Measurements from ENCODE around the gene CTTNBP2.

The CTTNBP2 gene

GRCh38 chr7:117873310-117874190, at the start of gene CTTNBP2:
CTTNBP2 (minus strand) TSS chr7:117873441; CDS start chr7:117873415, 26 bp downstream.
- Mint-ChIP-seq H3K4me3 (no peak within 1 kb of the TSS), H3K9me3 (no peaks in the 10 kb centered on the region), H3K27ac (no peak within 1 kb of the TSS), H3K27me3 (ENCODE audit: low read depth) (peaks cover 52% of the 10 kb centered on the region), H3K36me3 (ENCODE audit: low read depth) (no peaks in the 10 kb centered on the region), H3K4me1 (ENCODE audit: low read depth) (peaks cover 9% of the 10 kb centered on the region)

- no peaks in the 10 kb centered on the region for H3K36me3 Mint-ChIP-seq (ENCODE audit: low read depth)
- H3K4me1 Mint-ChIP-seq (ENCODE audit: low read depth): no peaks in the 10 kb centered on the region
- no peaks in the 10 kb centered on the region for H3K27me3 Mint-ChIP-seq (ENCODE audit: low read depth)
- H3K4me3 Mint-ChIP-seq: no peak overlapping the region
- H3K27ac Mint-ChIP-seq: no peak overlapping the region
- H3K9me3 Mint-ChIP-seq: no peaks in the 10 kb centered on the region
Observed at GRCh38 chr7:117916309-117916708, 43.1 kb upstream of the CTTNBP2 start.

GRCh38 chr7:117912421-117912820, 39.2 kb upstream of the CTTNBP2 start:
- Mint-ChIP-seq H3K4me3 (no peak overlapping the region), H3K27me3 (ENCODE audit: low read depth) (no peaks in the 10 kb centered on the region), H3K36me3 (ENCODE audit: low read depth) (no peaks in the 10 kb centered on the region), H3K9me3 (no peaks in the 10 kb centered on the region), H3K4me1 (ENCODE audit: low read depth) (no peaks in the 10 kb centered on the region), H3K27ac (no peak overlapping the region)

- Mint-ChIP-seq H3K4me3 (no peak overlapping the region), H3K27me3 (ENCODE audit: low read depth) (no peaks in the 10 kb centered on the region), H3K27ac (no peak overlapping the region), H3K9me3 (no peaks in the 10 kb centered on the region), H3K36me3 (ENCODE audit: low read depth) (no peaks in the 10 kb centered on the region), H3K4me1 (ENCODE audit: low read depth) (no peaks in the 10 kb centered on the region)
Observed at GRCh38 chr7:117908031-117908795, 35.0 kb upstream of the CTTNBP2 start.

- Mint-ChIP-seq H3K4me1 (ENCODE audit: low read depth) (no peaks in the 10 kb centered on the region), H3K27me3 (ENCODE audit: low read depth) (no peaks in the 10 kb centered on the region), H3K27ac (no peak overlapping the region), H3K9me3 (no peaks in the 10 kb centered on the region), H3K36me3 (ENCODE audit: low read depth) (no peaks in the 10 kb centered on the region), H3K4me3 (no peak overlapping the region)
Observed at GRCh38 chr7:117907049-117907640, 33.9 kb upstream of the CTTNBP2 start.

GRCh38 chr7:117902314-117902889, 29.2 kb upstream of the CTTNBP2 start:
- no peaks in the 10 kb centered on the region for H3K9me3 Mint-ChIP-seq
- no peak overlapping the region for H3K4me3 Mint-ChIP-seq
- no peaks in the 10 kb centered on the region for H3K4me1 Mint-ChIP-seq (ENCODE audit: low read depth)
- no peaks in the 10 kb centered on the region for H3K27me3 Mint-ChIP-seq (ENCODE audit: low read depth)
- no peaks in the 10 kb centered on the region for H3K36me3 Mint-ChIP-seq (ENCODE audit: low read depth)
- H3K27ac Mint-ChIP-seq: no peak overlapping the region

GRCh38 chr7:117901089-117901797, 28.0 kb upstream of the CTTNBP2 start:
- Mint-ChIP-seq H3K27me3 (ENCODE audit: low read depth) (no peaks in the 10 kb centered on the region), H3K4me1 (ENCODE audit: low read depth) (no peaks in the 10 kb centered on the region), H3K9me3 (no peaks in the 10 kb centered on the region), H3K36me3 (ENCODE audit: low read depth) (no peaks in the 10 kb centered on the region), H3K4me3 (no peak overlapping the region), H3K27ac (no peak overlapping the region)

GRCh38 chr7:117896339-117896738, 23.1 kb upstream of the CTTNBP2 start:
- Mint-ChIP-seq H3K36me3 (ENCODE audit: low read depth) (no peaks in the 10 kb centered on the region), H3K27me3 (ENCODE audit: low read depth) (no peaks in the 10 kb centered on the region), H3K4me3 (no peak overlapping the region), H3K9me3 (no peaks in the 10 kb centered on the region), H3K4me1 (ENCODE audit: low read depth) (no peaks in the 10 kb centered on the region), H3K27ac (no peak overlapping the region)

GRCh38 chr7:117895276-117895675, 22.0 kb upstream of the CTTNBP2 start:
- H3K4me1 Mint-ChIP-seq (ENCODE audit: low read depth): no peaks in the 10 kb centered on the region
- H3K4me3 Mint-ChIP-seq: no peak overlapping the region

GRCh38 chr7:117894037-117894436, 20.8 kb upstream of the CTTNBP2 start:
- H3K27ac Mint-ChIP-seq: no peak overlapping the region
- no peaks in the 10 kb centered on the region for H3K27me3 Mint-ChIP-seq (ENCODE audit: low read depth)
- no peak overlapping the region for H3K4me3 Mint-ChIP-seq
- no peaks in the 10 kb centered on the region for H3K9me3 Mint-ChIP-seq
- no peaks in the 10 kb centered on the region for H3K36me3 Mint-ChIP-seq (ENCODE audit: low read depth)
- H3K4me1 Mint-ChIP-seq (ENCODE audit: low read depth): no peaks in the 10 kb centered on the region

More at GRCh38 chr7:117895276-117895675, 22.0 kb upstream of the CTTNBP2 start:
- Mint-ChIP-seq H3K27me3 (ENCODE audit: low read depth) (no peaks in the 10 kb centered on the region), H3K9me3 (no peaks in the 10 kb centered on the region), H3K27ac (no peak overlapping the region), H3K36me3 (ENCODE audit: low read depth) (no peaks in the 10 kb centered on the region)

- no peaks in the 10 kb centered on the region for H3K27me3 Mint-ChIP-seq (ENCODE audit: low read depth)
- no peaks in the 10 kb centered on the region for H3K4me1 Mint-ChIP-seq (ENCODE audit: low read depth)
- H3K9me3 Mint-ChIP-seq: no peaks in the 10 kb centered on the region
- H3K27ac Mint-ChIP-seq: no peak overlapping the region
- no peak overlapping the region for H3K4me3 Mint-ChIP-seq
- no peaks in the 10 kb centered on the region for H3K36me3 Mint-ChIP-seq (ENCODE audit: low read depth)
Observed at GRCh38 chr7:117892821-117893220, 19.6 kb upstream of the CTTNBP2 start.

- no peaks in the 10 kb centered on the region for H3K4me1 Mint-ChIP-seq (ENCODE audit: low read depth)
- no peak overlapping the region for H3K4me3 Mint-ChIP-seq
- no peak overlapping the region for H3K27ac Mint-ChIP-seq
- H3K9me3 Mint-ChIP-seq: no peaks in the 10 kb centered on the region
- no peaks in the 10 kb centered on the region for H3K27me3 Mint-ChIP-seq (ENCODE audit: low read depth)
- no peaks in the 10 kb centered on the region for H3K36me3 Mint-ChIP-seq (ENCODE audit: low read depth)
Observed at GRCh38 chr7:117889611-117890010, 16.4 kb upstream of the CTTNBP2 start.

GRCh38 chr7:117888627-117889026, 15.4 kb upstream of the CTTNBP2 start:
- no peaks in the 10 kb centered on the region for H3K36me3 Mint-ChIP-seq (ENCODE audit: low read depth)
- no peaks in the 10 kb centered on the region for H3K4me1 Mint-ChIP-seq (ENCODE audit: low read depth)
- H3K27ac Mint-ChIP-seq: no peak overlapping the region
- H3K4me3 Mint-ChIP-seq: no peak overlapping the region
- no peaks in the 10 kb centered on the region for H3K9me3 Mint-ChIP-seq
- no peaks in the 10 kb centered on the region for H3K27me3 Mint-ChIP-seq (ENCODE audit: low read depth)

GRCh38 chr7:117882594-117882993, 9.4 kb upstream of the CTTNBP2 start:
- H3K4me1 Mint-ChIP-seq (ENCODE audit: low read depth): no peaks in the 10 kb centered on the region
- H3K4me3 Mint-ChIP-seq: no peak overlapping the region
- H3K9me3 Mint-ChIP-seq: no peaks in the 10 kb centered on the region
- no peaks in the 10 kb centered on the region for H3K36me3 Mint-ChIP-seq (ENCODE audit: low read depth)
- no peak overlapping the region for H3K27ac Mint-ChIP-seq
- no peaks in the 10 kb centered on the region for H3K27me3 Mint-ChIP-seq (ENCODE audit: low read depth)
